GM18502 (cell line): Measurements from ENCODE around the gene SHISA7.

Source experiments
- ATAC-seq: cut with Tn5 transposase; IDR thresholded peaks from one replicate; pipeline ENCODE4 v1.9.1; 2021; ENCODE audit warnings: mild to moderate bottlenecking; ENCODE audit not compliant: unreplicated experiment, poor library complexity

The SHISA7 gene

DNA sequence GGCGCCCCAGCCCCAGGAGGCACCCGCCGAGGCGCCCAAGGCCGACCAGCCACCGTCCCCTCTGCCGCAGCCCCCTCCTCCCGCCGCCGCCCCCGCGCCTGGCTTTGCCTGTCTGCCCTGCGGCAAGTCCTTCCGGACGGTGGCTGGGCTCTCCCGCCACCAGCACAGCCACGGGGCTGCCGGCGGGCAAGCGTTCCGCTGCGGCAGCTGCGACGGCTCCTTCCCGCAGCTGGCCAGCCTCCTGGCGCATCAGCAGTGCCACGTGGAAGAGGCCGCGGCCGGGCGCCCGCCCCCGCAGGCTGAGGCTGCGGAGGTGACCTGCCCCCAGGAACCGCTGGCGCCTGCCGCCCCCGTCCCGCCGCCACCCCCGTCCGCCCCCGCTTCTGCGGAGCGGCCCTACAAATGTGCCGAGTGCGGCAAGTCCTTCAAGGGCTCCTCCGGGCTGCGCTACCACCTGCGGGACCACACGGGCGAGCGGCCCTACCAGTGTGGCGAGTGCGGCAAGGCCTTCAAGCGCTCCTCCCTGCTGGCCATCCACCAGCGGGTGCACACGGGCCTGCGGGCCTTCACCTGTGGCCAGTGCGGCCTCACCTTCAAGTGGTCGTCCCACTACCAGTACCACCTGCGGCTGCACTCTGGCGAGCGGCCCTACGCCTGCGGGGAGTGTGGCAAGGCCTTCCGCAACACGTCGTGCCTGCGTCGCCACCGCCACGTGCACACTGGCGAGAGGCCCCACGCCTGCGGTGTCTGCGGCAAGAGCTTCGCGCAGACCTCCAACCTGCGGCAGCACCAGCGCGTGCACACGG, 39.3 kb upstream of the SHISA7 start:
- ATAC-seq = no peak

DNA sequence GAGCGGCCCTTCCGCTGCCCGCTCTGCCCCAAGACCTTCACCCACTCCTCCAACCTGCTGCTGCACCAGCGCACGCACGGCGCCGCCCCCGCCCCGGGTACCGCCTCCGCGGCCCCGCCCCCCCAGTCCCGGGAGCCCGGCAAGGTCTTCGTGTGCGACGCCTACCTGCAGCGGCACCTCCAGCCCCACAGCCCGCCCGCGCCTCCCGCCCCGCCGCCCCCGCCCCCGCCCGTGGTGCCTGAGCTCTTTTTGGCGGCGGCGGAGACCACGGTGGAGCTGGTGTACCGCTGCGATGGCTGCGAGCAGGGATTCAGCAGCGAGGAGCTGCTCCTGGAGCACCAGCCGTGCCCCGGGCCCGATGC, 38.7 kb upstream of the SHISA7 start:
- ATAC-seq = no peak

DNA sequence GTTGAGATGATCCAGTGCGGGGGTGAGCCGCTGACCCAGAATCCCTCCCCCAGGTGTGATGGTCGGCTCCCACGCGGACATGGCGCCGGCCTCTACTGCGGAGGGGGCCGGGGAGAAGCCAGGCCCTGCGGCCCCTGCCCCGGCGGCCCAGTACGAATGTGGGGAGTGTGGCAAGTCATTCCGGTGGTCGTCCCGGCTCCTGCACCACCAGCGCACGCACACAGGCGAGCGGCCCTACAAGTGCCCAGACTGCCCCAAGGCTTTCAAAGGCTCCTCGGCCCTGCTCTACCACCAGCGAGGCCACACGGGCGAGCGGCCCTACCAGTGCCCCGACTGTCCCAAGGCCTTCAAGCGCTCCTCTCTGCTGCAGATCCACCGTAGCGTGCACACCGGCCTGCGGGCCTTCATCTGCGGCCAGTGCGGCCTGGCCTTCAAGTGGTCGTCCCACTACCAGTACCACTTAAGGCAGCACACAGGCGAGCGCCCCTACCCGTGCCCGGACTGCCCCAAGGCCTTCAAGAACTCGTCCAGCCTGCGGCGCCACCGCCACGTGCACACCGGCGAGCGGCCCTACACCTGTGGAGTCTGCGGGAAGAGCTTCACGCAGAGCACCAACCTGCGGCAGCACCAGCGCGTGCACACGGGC, 38.2 kb upstream of the SHISA7 start:
- no peak for ATAC-seq

DNA sequence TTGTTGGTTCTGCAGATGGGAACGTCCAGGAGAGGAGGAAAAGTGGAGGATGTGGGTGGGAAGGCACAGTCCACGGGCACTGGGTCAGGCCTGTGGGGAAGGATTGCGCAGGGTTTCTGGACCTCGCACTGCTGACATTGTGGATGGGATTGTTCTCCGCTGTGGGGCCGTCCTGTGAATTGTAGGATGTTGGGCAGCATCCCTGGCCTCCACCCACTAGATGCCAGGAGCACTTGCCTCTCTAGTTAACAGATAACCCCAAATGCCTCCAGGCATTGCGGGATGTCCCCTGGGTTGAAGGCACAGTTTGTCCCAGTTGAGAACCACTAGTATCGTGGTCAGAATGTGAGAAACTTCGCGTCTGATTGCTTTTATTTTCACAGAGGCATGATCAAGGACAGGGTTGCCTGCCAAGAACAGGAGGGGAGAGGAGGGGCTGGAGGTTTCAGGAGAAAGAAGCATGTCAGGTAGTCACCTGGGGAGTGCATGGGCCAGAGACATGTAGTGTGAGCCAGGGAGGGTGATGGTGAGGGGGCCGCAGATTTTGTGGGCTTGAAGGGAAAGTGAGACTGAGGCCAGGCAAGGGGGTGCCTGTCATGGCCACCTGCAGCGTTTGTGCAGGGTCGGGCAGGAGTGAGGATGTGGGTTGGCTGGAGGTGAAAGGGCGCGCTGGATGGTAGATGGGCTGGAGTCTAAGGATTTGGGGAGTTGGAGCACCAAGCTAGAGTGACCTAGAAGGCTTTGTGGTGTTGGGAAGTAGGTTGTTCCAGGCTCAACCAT, 36.5 kb upstream of the SHISA7 start:
- no peak for ATAC-seq

DNA sequence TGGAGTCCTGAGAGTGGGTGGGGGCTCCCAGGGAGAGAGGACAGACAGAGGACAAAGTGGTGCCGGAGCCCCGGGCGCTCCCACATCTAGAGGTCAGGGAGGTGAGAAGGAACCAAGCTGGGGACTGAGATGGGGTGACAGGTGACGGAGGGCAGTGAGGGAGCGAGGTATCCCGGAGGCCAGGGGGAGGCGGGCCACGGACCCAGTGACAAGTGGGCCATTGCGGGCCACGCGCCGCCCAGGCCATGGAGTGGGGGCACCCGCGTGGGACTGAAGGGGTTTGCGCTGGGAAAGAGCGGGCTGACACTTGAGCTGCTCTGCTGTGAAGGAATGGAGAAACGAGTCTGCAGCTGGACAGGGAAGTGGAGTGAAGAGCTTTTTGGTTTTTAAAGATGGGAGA, 35.9 kb upstream of the SHISA7 start:
- no peak for ATAC-seq

DNA sequence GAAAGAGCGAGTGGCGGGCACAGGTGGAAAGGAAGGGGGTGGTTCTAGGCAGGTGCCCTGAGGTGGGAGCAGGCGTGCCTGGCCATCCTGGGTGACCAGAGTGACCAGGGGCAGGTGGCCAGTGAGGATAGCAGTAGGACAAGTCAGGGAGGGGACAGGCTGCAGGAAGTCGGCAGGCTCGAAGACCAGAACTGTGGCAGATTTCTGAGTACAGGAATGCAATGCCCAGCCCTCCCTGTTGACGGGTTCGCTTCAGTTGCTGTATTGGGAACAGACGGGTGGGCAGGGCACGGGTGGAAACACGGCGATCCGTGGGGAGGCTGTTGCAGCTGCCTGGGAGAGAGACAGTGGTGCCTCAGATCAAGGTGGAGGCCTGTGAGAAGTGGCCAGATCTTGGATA, 35.3 kb upstream of the SHISA7 start:
- ATAC-seq = no peak

DNA sequence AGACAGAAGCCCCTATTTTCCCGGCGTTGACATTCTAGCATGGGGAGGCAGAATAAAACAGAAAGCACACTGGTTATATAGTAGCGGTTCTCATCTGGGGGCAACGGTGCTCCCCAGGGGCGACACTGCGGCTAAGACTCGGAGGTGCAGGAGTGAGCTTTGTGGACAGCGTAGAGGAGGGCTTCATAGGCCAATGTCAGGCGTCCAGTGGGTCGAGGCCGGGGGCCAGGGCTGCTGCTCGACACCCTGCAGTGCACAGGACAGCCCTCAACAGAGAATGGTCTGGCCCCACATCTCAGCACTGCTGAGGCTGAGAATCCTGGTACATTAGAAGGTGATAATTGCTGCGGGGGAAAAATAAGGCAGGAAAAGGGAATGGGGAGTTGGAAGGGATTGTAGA, 34.8 kb upstream of the SHISA7 start:
- no peak for ATAC-seq

DNA sequence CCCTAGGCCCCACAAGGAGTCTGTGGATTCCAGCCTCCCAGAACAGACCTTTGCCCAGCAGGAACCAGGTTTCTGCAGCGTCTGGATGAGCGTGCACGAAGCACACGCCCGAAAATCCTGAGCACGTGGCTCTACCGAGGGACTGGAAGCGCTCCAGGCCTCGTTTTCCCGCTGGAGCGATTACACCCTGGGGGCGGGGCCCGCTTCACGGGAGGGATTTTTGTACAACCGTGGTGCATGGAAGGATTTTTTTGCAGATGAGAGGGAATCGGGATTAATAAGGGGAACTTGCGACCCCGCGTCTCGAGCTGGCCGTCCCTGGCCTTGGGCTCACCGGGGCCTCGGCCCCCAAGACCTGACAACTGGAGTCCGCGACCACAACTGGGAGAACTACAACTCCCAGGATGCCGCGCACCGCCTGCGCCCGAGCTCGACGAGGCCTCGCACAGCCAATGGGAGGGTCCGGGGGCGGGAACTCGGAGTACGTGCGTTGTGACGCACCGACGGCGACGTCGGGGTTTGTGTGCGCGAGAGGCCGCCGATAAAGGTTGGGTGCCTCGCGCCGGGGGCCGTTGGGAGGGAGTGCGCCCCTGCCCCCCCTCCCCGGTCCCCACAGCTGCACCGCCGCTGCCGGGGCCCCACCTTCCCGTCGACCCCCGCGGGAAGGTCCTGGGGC, 33.1 kb upstream of the SHISA7 start, which contains the start of gene ZNF628:
TSS of gene ZNF628 (plus strand) at position 518 of the 676 bp plus-strand sequence. CDS start 3,294 bp downstream, outside the sequence.
- peak; percentile 90 for ATAC-seq

DNA sequence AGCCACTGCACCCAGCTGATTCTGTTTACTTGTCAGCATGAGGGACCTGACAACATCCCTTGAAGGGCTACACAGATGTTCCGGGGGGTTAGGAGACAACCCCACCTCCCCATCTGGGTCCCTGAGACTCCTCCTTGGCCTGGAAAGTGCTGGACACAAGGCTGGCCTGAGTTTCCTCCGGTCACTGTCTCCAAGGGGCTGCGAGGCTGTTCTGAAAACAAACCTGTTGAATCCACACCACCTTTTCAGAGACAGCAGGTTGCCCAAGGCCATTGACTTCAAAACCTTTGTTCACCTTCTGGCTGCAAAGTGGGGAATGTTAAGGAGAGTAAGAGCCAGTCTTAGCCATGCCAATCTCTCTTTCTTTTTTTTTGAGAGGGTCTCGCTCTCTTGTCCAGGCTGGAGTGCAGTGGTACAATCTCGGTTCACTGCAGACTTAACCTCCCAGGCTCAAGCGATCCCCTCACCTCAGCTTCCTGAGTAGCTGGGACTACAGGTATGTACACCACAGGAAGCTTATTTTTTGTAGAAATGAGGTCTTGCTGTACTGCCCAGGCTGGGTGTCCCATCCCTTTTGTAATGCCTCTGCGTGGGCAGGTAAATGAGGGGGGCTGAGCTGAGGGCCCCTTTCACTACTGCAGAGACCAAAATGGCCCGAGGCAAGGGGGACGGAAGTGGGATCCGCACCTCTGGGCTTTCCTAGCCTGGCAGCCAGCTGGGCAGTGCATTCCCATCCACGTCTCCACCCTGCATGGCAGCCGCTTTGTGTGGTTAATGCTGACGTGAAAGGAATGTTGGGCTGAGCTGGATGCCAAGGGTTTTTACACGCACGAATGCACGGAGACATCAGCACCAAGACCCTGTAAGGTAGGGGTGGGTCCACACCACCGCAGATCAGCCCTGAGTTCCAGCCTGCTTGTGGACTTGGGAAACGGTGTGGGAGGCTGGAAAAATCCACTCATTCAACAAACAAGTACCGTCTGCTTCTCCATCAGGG, 31.5 kb upstream of the SHISA7 start:
- ATAC-seq = no peak

DNA sequence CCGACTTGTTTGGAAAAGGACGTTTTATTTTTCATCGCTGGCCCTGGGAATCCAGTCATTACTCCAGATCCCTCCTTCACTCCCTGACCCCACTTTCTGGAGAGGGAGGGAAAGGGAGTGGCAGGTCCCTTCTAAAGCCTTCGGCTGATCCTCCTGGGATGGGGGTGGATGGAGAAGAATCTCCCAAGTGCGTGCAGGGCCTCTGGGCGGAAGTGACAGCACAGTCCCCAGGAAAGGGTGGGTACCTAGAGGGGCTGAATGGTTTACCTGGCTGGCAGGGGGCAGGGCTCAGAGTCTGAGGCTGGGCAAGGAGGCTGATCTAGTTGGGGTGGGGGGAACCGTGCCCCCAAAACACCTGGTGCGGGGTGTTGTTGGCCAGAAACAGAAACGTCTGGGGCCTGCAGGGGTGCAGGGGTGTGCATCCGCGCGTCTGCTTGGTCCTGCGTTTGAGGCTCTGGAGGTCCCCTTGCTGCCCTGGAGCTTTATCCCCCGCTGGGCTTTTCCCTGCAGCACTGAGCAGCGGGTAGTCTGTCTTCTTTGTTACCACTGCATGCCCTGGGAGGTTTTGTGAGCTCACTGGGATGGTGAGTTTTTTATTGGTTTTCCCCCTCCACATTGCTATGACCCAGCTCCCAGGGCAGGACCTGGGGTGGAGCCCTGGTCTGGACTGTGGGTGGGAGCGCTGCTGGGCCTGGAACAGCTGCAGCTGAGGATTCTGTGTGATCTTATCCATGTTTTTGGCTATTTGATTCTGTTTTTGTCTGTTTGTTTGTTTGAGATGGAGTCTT, 30.3 kb upstream of the SHISA7 start:
- ATAC-seq = no peak

DNA sequence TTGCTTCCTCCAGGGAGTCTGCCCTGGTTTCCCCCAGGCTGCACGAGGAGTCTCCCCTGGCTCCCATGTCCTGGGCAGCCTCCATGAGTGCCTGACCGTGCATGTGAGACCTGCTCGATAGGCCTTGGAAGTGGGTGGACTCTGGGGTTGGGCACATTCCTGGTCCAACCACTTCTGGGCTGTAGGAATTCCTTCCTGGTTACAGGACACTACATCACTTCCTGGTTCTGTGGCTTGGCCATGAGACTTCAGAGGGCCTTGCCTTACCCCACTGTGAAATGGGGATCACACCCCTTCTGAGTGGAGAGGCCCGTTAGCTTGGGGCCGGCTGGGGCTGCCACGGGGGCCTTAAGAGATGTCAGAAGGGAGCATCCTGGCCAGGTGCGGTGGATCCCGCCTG, 29.4 kb upstream of the SHISA7 start:
- ATAC-seq = no peak

DNA sequence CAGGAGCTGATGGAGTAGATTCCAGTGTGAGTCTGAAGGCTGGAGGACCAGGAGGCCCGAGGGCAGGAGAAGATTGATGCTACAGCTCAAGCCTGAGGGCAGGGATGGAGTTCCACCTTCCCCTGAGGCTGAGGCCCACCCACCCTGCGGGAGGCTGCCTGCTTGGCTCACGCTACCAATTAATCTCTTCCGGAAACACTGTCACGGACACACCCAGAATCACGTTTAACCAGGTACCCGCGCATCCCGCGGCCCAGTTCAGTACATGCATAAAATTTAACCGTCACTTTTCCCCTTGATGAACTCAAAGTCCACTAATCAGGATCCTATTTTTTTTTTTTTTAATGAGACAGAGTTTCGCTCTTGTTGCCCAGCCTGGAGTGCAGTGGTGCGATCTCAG, 28.2 kb upstream of the SHISA7 start:
- no peak for ATAC-seq

DNA sequence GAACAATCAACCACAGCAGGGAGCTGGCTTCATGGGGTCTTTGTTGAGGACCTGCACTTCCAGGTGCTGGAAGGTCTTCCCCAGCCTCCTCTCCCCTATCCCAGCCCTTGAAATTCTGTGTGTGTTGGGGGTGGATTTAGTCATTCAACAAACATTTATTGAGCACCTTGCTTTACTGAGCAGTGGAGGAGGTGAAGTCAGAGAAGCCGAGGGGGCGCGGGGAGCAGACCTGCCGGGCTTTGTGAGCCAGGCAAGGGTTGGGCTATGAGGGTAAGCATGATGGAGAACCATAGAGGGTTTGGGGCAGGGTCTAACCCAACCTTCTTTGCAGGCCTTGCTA, 24.9 kb upstream of the SHISA7 start:
- no peak for ATAC-seq

DNA sequence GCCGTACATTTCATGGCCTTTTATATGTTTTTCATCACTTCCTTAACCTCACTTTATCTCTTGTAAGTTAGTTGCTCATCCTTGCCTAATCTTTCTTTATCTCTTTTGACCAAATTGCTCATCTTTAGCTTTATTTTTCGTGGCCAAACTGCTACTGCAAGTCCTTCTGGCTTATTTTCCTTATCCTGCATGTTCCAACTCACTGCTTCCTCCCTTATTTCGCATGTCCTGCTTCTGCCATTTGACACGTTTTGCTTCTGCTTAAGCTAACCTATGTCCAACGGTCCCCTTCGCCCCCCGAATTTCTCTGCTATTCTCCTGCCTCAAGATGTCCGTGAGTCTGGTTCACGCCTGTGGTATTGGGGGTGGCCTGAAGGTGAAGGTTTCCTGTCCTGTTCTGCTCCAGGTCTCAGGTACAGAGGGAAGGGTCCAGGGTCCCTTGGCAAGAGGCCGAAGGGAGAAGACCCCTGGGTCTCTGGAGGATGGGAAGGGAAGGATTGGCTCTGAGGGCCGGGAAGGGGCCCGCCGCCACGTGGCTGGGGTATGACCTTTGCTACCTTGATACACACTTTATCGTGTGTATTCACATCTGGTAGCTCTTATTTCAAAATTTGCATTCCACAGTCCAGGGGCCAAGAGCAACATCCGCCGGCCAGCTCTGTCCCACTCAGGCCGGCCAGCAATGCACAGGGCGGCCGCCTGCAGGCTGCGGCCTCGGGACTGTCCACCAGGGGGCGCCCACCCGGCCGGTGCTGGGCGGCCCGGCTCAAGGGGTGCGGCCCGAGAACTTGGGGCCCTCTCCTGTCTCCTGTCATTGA, 24.3 kb upstream of the SHISA7 start:
- ATAC-seq = peak; percentile 60

DNA sequence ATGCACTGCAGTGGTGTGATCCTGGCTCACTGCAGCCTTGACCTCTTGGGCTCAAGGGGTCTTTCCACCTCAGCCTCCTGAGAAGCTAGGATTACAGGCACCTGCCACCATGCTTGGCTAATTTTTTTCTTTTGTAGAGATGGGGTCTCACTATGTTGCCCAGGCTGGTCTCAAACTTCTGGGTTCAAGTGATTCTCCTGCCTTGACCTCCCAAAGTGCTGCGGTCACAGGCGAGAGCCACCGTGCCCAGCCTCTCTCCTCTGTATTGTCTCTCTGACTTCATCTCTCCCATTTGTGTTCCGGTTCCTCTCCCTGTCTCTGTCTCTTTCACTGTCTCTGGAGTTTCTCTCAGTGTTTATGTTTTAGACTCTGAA, 23.1 kb upstream of the SHISA7 start:
- no peak for ATAC-seq

DNA sequence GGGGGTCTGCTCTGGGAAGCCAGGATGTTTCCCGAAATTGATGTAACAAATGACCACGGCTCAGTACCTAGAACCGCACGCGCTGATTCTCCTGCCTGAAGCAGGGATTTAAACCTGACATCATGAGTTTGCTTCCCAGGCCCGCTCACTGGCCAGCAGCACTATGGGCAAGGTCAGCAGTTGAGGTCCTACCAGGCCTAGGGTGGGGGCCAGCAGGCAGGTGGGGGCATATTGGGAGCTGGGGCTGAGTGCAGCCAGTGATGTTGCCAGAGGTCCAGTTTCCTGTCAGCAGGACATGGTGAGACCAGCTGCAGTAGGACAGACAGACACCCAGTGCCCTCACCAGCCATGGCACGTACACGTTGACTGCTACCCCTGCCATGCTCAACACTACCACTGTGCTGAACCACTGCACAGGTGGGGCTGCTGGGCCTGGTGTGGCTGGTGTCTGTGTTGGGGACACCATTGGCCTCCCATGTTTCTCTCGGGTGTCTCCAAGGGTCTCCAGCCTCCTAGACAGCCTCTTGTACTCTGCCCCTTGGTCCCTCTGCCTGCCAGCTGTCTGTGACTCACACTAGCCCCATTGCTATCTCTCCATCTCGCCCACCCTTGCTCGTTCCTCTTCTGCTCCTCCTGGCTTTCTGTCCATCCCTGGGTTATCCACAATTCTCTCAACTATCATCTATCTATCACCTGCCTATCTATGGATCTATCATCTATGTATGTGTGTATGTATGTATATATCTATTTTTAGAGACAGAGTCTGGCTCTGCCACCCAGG, 22.6 kb upstream of the SHISA7 start:
- no peak for ATAC-seq

DNA sequence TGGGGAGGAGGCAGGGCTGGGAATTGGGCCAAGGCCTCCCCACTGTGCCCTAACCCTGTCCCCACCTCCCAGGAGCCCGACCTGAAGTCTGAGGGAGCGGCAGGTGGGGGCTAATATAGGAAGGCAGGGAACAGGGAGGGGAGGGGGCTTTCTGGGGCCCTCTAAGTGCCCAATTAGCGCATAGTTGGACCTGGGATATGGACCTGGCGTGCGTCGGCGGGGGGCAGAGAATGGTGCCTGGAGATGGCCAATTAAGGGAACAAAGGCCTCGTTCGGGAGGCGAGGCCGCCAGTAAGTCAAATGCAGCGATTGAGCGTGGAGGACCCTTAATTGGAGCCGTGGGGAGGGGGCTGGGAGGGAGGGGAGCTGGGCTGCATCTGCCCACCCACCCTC, 21.6 kb upstream of the SHISA7 start, which contains the start of gene C19orf85:
TSS of gene C19orf85 (minus strand) at position 90 of the 393 bp plus-strand sequence. CDS start 197 bp downstream, outside the sequence.
- ATAC-seq = no peak
